ENCODE results near the gene FAM131B. TPM values are rescaled to one million over a fixed set of nuclear protein-coding genes. Genes with fewer than 3 reads are reported as not detected.

FAM131B gene
- total and polyA plus RNA-seq, 2 of the 13 experiments (the other 11 are each of a cell fraction or from before 2014, with no cell fraction given) = 0.07 TPM; not detected in 1

GRCh38 chr7:143393267-143394041, 30.9 kb upstream of the FAM131B start (continued):
- TF ChIP-seq PRDM15 (CRISPR knock-in tag; IDR thresholded peaks at IDR 0.05) = no peak
- no peak for TF ChIP-seq ZNF282 (IDR thresholded peaks at IDR 0.05; ENCODE audit: partially characterized antibody)
- TF ChIP-seq MLX (CRISPR knock-in tag; IDR thresholded peaks at IDR 0.05) = peak; percentile 43; the same call in 1 of the 2 replicates
- TF ChIP-seq SOX6 (IDR thresholded peaks at IDR 0.05) = no peak
- peak; percentile 92 for TF ChIP-seq SOX6 (CRISPR knock-in tag; IDR thresholded peaks at IDR 0.05)
- TF ChIP-seq, protein P1, sequence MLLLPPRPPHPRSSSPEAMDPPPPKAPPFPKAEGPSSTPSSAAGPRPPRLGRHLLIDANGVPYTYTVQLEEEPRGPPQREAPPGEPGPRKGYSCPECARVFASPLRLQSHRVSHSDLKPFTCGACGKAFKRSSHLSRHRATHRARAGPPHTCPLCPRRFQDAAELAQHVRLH (CRISPR knock-in tag; IDR thresholded peaks at IDR 0.05; ENCODE audit: borderline replicate concordance, low read depth) = peak; percentile 28; the same call in 1 of the 2 replicates
- TF ChIP-seq MAFF (IDR thresholded peaks at IDR 0.05; ENCODE audit: low read depth, low read length) = peak; percentile 33; the same call in 1 of the 2 replicates
- TF ChIP-seq CERS6 (CRISPR knock-in tag; IDR thresholded peaks at IDR 0.05) = no peak
- peak; percentile 58; the same call in 1 of the 2 replicates for TF ChIP-seq ARID4A (CRISPR knock-in tag; IDR thresholded peaks at IDR 0.05; ENCODE audit: borderline replicate concordance)
- no peak for TF ChIP-seq ARNT (IDR thresholded peaks at IDR 0.05)
- 0 out of 2 replicates have a peak, but pooled peaks have one; percentile 13 for TF ChIP-seq BORCS8-MEF2B (CRISPR knock-in tag; IDR thresholded peaks at IDR 0.05)
- TF ChIP-seq ZMAT3 (CRISPR knock-in tag; conservative IDR thresholded peaks at IDR 0.05) = no peak
- TF ChIP-seq NFYB (CRISPR knock-in tag; IDR thresholded peaks at IDR 0.05) = peak; percentile 36; the same call in 1 of the 2 replicates
- TF ChIP-seq NFKBIZ (CRISPR knock-in tag; IDR thresholded peaks at IDR 0.05) = peak; percentile 57; the same call in 1 of the 2 replicates
- TF ChIP-seq, protein P2, sequence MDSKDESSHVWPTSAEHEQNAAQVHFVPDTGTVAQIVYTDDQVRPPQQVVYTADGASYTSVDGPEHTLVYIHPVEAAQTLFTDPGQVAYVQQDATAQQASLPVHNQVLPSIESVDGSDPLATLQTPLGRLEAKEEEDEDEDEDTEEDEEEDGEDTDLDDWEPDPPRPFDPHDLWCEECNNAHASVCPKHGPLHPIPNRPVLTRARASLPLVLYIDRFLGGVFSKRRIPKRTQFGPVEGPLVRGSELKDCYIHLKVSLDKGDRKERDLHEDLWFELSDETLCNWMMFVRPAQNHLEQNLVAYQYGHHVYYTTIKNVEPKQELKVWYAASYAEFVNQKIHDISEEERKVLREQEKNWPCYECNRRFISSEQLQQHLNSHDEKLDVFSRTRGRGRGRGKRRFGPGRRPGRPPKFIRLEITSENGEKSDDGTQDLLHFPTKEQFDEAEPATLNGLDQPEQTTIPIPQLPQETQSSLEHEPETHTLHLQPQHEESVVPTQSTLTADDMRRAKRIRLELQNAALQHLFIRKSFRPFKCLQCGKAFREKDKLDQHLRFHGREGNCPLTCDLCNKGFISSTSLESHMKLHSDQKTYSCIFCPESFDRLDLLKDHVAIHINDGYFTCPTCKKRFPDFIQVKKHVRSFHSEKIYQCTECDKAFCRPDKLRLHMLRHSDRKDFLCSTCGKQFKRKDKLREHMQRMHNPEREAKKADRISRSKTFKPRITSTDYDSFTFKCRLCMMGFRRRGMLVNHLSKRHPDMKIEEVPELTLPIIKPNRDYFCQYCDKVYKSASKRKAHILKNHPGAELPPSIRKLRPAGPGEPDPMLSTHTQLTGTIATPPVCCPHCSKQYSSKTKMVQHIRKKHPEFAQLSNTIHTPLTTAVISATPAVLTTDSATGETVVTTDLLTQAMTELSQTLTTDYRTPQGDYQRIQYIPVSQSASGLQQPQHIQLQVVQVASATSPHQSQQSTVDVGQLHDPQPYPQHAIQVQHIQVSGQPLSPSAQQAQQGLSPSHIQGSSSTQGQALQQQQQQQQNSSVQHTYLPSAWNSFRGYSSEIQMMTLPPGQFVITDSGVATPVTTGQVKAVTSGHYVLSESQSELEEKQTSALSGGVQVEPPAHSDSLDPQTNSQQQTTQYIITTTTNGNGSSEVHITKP (CRISPR knock-in tag; IDR thresholded peaks at IDR 0.05; ENCODE audit: low read depth) = 0 out of 2 replicates have a peak, but pooled peaks have one; percentile 27

All from HepG2 (cell line).